Astrocyte (in vitro differentiated cells and primary cell): ENCODE data around the gene CNTNAP5. TPM values are rescaled to one million over a fixed set of nuclear protein-coding genes. Genes with fewer than 3 reads are reported as not detected.

ENCODE experiments used
- DNase-seq: peaks from one replicate; pipeline ENCODE4 v3.0.0-alpha.2; 2010; ENCODE audit warnings: low read depth
- FAIRE-seq: peaks from 2 replicates; lab custom pipeline; 2011; peaks lifted over from hg19 to GRCh38; lab: Jason Lieb, UNC
- H2AFZ ChIP-seq: 2 replicates; pipeline ENCODE4 v1.6.0; 2012; ENCODE audit warnings: low read depth, low read length, inconsistent platforms
- H3K27ac ChIP-seq: 2 replicates; pipeline ENCODE4 v1.5.1; 2011; ENCODE audit warnings: low read depth, low read length, inconsistent platforms
- H3K27me3 ChIP-seq: 2 replicates; pipeline ENCODE4 v1.6.0; 2011; ENCODE audit warnings: low read length, inconsistent platforms; ENCODE audit not compliant: insufficient read depth
- H3K36me3 ChIP-seq: 2 replicates; pipeline ENCODE4 v1.5.1; 2011; ENCODE audit warnings: low read length, inconsistent platforms; ENCODE audit not compliant: insufficient read depth
- H3K4me1 ChIP-seq: 2 replicates; pipeline ENCODE4 v1.5.1; 2011; ENCODE audit warnings: low read length, inconsistent platforms; ENCODE audit not compliant: insufficient read depth
- H3K4me2 ChIP-seq: 2 replicates; pipeline ENCODE4 v1.6.0; 2012; ENCODE audit warnings: low read length, inconsistent platforms
- H3K4me3 ChIP-seq: 2 replicates; pipeline ENCODE4 v1.5.1; 2011; ENCODE audit warnings: low read depth, mild to moderate bottlenecking, low read length, inconsistent platforms; ENCODE audit not compliant: insufficient read depth
- H3K79me2 ChIP-seq: 2 replicates; pipeline ENCODE4 v1.6.0; 2012; ENCODE audit warnings: mild to moderate bottlenecking, low read length, inconsistent platforms; ENCODE audit not compliant: insufficient read depth
- H3K9ac ChIP-seq: 2 replicates; pipeline ENCODE4 v1.6.0; 2012; ENCODE audit warnings: mild to moderate bottlenecking, low read length, inconsistent platforms
- H3K9me3 ChIP-seq: 2 replicates; pipeline ENCODE4 v1.5.1; 2012; ENCODE audit warnings: low read depth, mild to moderate bottlenecking, low read length, inconsistent platforms; ENCODE audit not compliant: insufficient read depth
- H4K20me1 ChIP-seq: 2 replicates; pipeline ENCODE4 v1.6.0; 2012; ENCODE audit warnings: low read length, inconsistent platforms; ENCODE audit not compliant: insufficient read depth
- H3K27ac Mint-ChIP-seq: one replicate; pipeline ENCODE4 v1.8.0; 2021; ENCODE audit warnings: mild to moderate bottlenecking, mixed read lengths; ENCODE audit not compliant: unreplicated experiment
- H3K27me3 Mint-ChIP-seq: one replicate; pipeline ENCODE4 v1.8.0; 2021; ENCODE audit warnings: low read depth, mixed read lengths; ENCODE audit not compliant: unreplicated experiment
- H3K36me3 Mint-ChIP-seq: one replicate; pipeline ENCODE4 v1.8.0; 2021; ENCODE audit warnings: low read depth, mixed read lengths; ENCODE audit not compliant: unreplicated experiment
- H3K4me1 Mint-ChIP-seq: one replicate; pipeline ENCODE4 v1.8.0; 2021; ENCODE audit warnings: low read depth, mixed read lengths; ENCODE audit not compliant: unreplicated experiment
- H3K4me3 Mint-ChIP-seq: one replicate; pipeline ENCODE4 v1.8.0; 2021; ENCODE audit warnings: mild to moderate bottlenecking, moderate library complexity, mixed read lengths; ENCODE audit not compliant: unreplicated experiment
- H3K9me3 Mint-ChIP-seq: one replicate; pipeline ENCODE4 v1.8.0; 2021; ENCODE audit warnings: mild to moderate bottlenecking, mixed read lengths; ENCODE audit not compliant: unreplicated experiment
- EZH2 ChIP-seq: IDR thresholded peaks from 2 replicates; pipeline ENCODE4 v1.6.1; 2012; ENCODE audit warnings: mild to moderate bottlenecking, low read length, inconsistent platforms; ENCODE audit not compliant: insufficient read depth
- total RNA-seq: library from RNA; stranded (reverse); gene quantifications from 2 replicates; pipeline ENCODE4 v1.2.1, GENCODE V29; 2021
- TF ChIP-seq, protein P1 (sequence below): IDR thresholded peaks from 2 replicates; pipeline ENCODE4 v1.5.1; 2011; ENCODE audit warnings: low read depth, mild to moderate bottlenecking, inconsistent platforms, low read length, moderate library complexity; ENCODE audit not compliant: insufficient read depth

The CNTNAP5 gene
- total RNA-seq, 1 donor from 2014 or later: 0.30 TPM

DNA sequence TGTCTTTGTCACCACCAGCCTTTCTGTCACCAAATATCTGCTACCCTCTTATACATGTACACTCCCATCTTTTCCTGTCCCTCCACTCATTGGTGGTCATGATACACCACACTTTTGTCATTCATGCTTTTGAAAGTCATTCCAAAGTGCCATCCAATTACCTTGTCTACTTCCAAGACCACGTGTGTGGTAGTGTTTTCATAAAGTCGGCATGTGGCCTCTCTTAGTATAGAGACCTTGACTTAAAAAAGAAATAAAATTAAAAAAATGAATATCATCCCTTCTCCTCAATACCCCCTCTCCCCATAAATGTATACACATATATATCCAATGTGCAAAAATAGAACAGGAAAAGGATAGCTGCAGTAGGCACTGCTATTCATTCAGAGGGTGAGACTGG, 271.4 kb downstream of the CNTNAP5 start:
- H3K27me3 ChIP-seq: no peaks in the 10 kb centered on the region
- no peak overlapping the region for H3K27ac ChIP-seq
- H3K36me3 Mint-ChIP-seq: no peaks in the 10 kb centered on the region

DNA sequence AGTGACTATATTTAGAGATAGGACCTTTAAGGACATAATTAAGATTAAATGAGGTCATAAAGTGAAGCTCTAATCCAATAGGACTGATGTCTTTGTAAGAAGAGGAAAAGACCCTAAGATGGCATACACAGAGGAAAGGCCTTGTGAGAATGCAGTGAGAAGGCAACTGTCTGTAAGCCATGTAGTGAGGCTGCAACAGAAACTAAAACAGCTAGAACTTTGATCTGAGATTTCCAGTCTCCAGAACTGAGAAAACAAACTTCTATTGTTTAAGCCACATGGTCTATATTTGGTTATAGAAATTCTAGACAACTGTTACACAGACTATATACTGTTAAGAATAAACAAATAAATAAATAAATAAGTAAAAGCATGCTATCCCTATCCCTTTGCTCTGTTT, 276.8 kb downstream of the CNTNAP5 start:
- H4K20me1 ChIP-seq: no peaks in the 10 kb centered on the region
- Mint-ChIP-seq H3K36me3 (no peaks in the 10 kb centered on the region), H3K4me3 (no peak overlapping the region), H3K9me3 (peaks cover 8% of the 10 kb centered on the region), H3K27ac (no peak overlapping the region), H3K27me3 (peaks cover 1% of the 10 kb centered on the region), H3K4me1 (no peaks in the 10 kb centered on the region)
- H3K9me3 ChIP-seq: no peaks in the 10 kb centered on the region
- no peak overlapping the region for H3K4me3 ChIP-seq
- no peak for TF ChIP-seq EZH2
- TF ChIP-seq, protein P1, sequence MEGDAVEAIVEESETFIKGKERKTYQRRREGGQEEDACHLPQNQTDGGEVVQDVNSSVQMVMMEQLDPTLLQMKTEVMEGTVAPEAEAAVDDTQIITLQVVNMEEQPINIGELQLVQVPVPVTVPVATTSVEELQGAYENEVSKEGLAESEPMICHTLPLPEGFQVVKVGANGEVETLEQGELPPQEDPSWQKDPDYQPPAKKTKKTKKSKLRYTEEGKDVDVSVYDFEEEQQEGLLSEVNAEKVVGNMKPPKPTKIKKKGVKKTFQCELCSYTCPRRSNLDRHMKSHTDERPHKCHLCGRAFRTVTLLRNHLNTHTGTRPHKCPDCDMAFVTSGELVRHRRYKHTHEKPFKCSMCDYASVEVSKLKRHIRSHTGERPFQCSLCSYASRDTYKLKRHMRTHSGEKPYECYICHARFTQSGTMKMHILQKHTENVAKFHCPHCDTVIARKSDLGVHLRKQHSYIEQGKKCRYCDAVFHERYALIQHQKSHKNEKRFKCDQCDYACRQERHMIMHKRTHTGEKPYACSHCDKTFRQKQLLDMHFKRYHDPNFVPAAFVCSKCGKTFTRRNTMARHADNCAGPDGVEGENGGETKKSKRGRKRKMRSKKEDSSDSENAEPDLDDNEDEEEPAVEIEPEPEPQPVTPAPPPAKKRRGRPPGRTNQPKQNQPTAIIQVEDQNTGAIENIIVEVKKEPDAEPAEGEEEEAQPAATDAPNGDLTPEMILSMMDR: no peak
- H3K4me2 ChIP-seq: no peak overlapping the region
- H3K79me2 ChIP-seq: no peaks in the 10 kb centered on the region
- no peak overlapping the region for H3K27ac ChIP-seq
- H3K4me1 ChIP-seq: no peaks in the 10 kb centered on the region
- FAIRE-seq (no peak), DNase-seq (no peak)
- H3K36me3 ChIP-seq: no peaks in the 10 kb centered on the region
- no peaks in the 10 kb centered on the region for H3K27me3 ChIP-seq
- H2AFZ ChIP-seq: no peak overlapping the region
- H3K9ac ChIP-seq: no peak overlapping the region

More for the DNA sequence above, 271.4 kb downstream of the CNTNAP5 start:
- H3K4me3 ChIP-seq: no peak overlapping the region
- H3K9ac ChIP-seq: no peak overlapping the region
- Mint-ChIP-seq H3K9me3 (peaks cover 4% of the 10 kb centered on the region), H3K27me3 (peaks cover 1% of the 10 kb centered on the region), H3K27ac (no peak overlapping the region), H3K4me1 (no peaks in the 10 kb centered on the region), H3K4me3 (no peak overlapping the region)
- no peak for DNase-seq
- no peak for TF ChIP-seq EZH2
- TF ChIP-seq, protein P1: no peak
- H3K4me2 ChIP-seq: no peak overlapping the region
- FAIRE-seq: no peak
- H2AFZ ChIP-seq: no peak overlapping the region
- no peaks in the 10 kb centered on the region for H4K20me1 ChIP-seq
- H3K9me3 ChIP-seq: no peaks in the 10 kb centered on the region
- no peaks in the 10 kb centered on the region for H3K79me2 ChIP-seq
- no peaks in the 10 kb centered on the region for H3K4me1 ChIP-seq
- no peaks in the 10 kb centered on the region for H3K36me3 ChIP-seq

DNA sequence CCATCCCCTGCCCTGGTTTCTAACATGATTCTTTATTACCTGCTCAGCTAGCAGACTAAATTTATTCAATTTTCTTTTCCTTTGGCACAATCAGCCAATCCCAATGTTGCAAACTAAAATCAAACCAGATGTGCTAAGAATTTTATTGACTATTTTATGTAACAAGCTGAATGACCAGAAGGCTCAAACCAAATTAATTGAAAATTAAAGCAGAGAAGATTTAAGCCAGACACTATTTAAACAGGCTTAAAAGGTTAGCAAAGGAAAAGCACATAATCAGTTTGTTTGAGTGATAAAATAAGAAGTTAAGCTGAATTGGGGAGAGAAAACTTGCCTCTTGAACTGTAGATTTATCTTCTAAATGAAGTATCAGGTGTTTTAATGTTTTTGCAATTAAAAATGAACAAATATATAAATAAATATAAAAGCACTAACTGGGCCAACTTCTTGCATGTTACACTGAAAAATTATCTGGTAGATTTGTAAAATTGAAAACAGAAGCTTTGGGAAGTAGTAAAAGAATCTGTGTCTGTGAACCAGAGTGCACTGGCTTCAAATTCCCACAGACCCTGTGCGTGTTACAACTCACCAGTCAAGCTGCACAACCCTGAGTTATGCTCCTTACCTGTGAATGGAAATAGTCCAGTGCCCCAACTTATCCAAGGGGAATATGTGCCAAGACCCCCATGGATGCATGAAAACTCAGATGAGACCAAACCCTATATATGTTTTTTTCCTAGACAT, 283.4 kb downstream of the CNTNAP5 start:
- Histone ChIP-seq H2AFZ (no peak overlapping the region), H3K27me3 (no peaks in the 10 kb centered on the region), H3K27ac (no peak overlapping the region), H3K36me3 (no peaks in the 10 kb centered on the region), H3K4me1 (no peaks in the 10 kb centered on the region), H3K79me2 (no peaks in the 10 kb centered on the region), H3K9me3 (no peaks in the 10 kb centered on the region), H4K20me1 (no peaks in the 10 kb centered on the region), H3K4me3 (no peak overlapping the region), H3K4me2 (no peak overlapping the region), H3K9ac (no peak overlapping the region)
- FAIRE-seq (no peak), DNase-seq (no peak)
- H3K4me1 Mint-ChIP-seq: no peaks in the 10 kb centered on the region
- H3K36me3 Mint-ChIP-seq: no peaks in the 10 kb centered on the region
- H3K27me3 Mint-ChIP-seq: no peaks in the 10 kb centered on the region
- TF ChIP-seq, protein P1: no peak
- H3K9me3 Mint-ChIP-seq: no peaks in the 10 kb centered on the region
- H3K4me3 Mint-ChIP-seq: no peak overlapping the region
- no peak overlapping the region for H3K27ac Mint-ChIP-seq
